MCF 10A (cell line): ENCODE results near the gene SVIL. TPM values are rescaled to one million over a fixed set of nuclear protein-coding genes. Genes with fewer than 3 reads are reported as not detected.
"Not testable (repeated sequence)": the region's sequence is repeated elsewhere in the genome, so short reads cannot be mapped to it uniquely, and the experiment has no call there.

ENCODE experiments used
- BruUV-seq: library from RNA; stranded (reverse); fragments of 400-500 nt; replicated peaks from 2 replicates; lab custom pipeline; 2021; lab: Mats Ljungman, UMichigan
- CTCF ChIA-PET: fragments of 300-600 bp; sonication (Branson Sonifier 250); formaldehyde crosslinking; extraction: SDS; loops from one replicate; lab custom pipeline; 2021; ENCODE audit warnings: antibody characterized with exemption, inconsistent platforms; lab: Yijun Ruan, JAX
- POLR2A ChIA-PET: fragments of 300-600, 350-650 bp; sonication (Branson Sonifier 250); formaldehyde crosslinking; extraction: SDS; loops from one replicate; lab custom pipeline; 2020; ENCODE audit warnings: antibody characterized with exemption, inconsistent platforms; lab: Yijun Ruan, JAX
- DNase-seq: peaks from one replicate; pipeline ENCODE4 v3.0.0-alpha.2; 2018; ENCODE audit not compliant: unreplicated experiment
- H3K27ac Mint-ChIP-seq: one replicate; pipeline ENCODE4 v1.8.0; 2022; ENCODE audit warnings: mild to moderate bottlenecking, low read depth, mixed read lengths; ENCODE audit not compliant: unreplicated experiment
- H3K27me3 Mint-ChIP-seq: one replicate; pipeline ENCODE4 v1.8.0; 2022; ENCODE audit warnings: mixed read lengths; ENCODE audit not compliant: insufficient read depth, unreplicated experiment
- H3K36me3 Mint-ChIP-seq: one replicate; pipeline ENCODE4 v1.8.0; 2022; ENCODE audit warnings: mild to moderate bottlenecking, moderate library complexity, mixed read lengths; ENCODE audit not compliant: insufficient read depth, unreplicated experiment
- H3K4me1 Mint-ChIP-seq: one replicate; pipeline ENCODE4 v1.8.0; 2022; ENCODE audit warnings: mixed read lengths; ENCODE audit not compliant: insufficient read depth, unreplicated experiment
- H3K4me3 Mint-ChIP-seq: one replicate; pipeline ENCODE4 v1.8.0; 2022; ENCODE audit warnings: mild to moderate bottlenecking, moderate library complexity, mixed read lengths; ENCODE audit not compliant: unreplicated experiment
- H3K9me3 Mint-ChIP-seq: one replicate; pipeline ENCODE4 v1.8.0; 2022; ENCODE audit warnings: mixed read lengths; ENCODE audit not compliant: unreplicated experiment
- intact Hi-C: fragments of 100-400 bp; cut with micrococcal nuclease; formaldehyde crosslinking; loops from 2 replicates; pipeline ENCODE4 v1.14.1; 2022
- total RNA-seq: library from RNA; stranded (reverse); gene quantifications from 2 replicates; pipeline ENCODE4 v1.2.3, GENCODE V29; 2022
- TF ChIP-seq, protein P1 (sequence below): fragments of 200-600 bp; IDR thresholded peaks from one replicate; pipeline ENCODE4 v1.8.0; 2022; ENCODE audit warnings: antibody characterized with exemption, mild to moderate bottlenecking; ENCODE audit not compliant: unreplicated experiment

Gene SVIL
- total RNA-seq, 1 experiment from 2014 or later, result 43.3 TPM

- no TSS peak for BruUV-seq
- no peak for DNase-seq
- Mint-ChIP-seq H3K27me3 (no peaks in the 10 kb centered on the region), H3K9me3 (no peaks in the 10 kb centered on the region), H3K36me3 (peaks cover 90% of the 10 kb centered on the region), H3K27ac (no peak overlapping the region), H3K4me1 (no peaks in the 10 kb centered on the region), H3K4me3 (no peak overlapping the region)
- POLR2A ChIA-PET, result no interaction called here
- CTCF ChIA-PET, result interaction anchor here (0.7 to 1.1 kb wide), 3 partner anchors 56 to 482 kb away, joined by 3 to 4 read pairs (median 4); no protein-coding TSS in a partner anchor
- intact Hi-C loops, result no loop called here
- TF ChIP-seq, protein P1, sequence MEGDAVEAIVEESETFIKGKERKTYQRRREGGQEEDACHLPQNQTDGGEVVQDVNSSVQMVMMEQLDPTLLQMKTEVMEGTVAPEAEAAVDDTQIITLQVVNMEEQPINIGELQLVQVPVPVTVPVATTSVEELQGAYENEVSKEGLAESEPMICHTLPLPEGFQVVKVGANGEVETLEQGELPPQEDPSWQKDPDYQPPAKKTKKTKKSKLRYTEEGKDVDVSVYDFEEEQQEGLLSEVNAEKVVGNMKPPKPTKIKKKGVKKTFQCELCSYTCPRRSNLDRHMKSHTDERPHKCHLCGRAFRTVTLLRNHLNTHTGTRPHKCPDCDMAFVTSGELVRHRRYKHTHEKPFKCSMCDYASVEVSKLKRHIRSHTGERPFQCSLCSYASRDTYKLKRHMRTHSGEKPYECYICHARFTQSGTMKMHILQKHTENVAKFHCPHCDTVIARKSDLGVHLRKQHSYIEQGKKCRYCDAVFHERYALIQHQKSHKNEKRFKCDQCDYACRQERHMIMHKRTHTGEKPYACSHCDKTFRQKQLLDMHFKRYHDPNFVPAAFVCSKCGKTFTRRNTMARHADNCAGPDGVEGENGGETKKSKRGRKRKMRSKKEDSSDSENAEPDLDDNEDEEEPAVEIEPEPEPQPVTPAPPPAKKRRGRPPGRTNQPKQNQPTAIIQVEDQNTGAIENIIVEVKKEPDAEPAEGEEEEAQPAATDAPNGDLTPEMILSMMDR, result no peak
Measured at GRCh38 chr10:29519659-29520058, 115.1 kb downstream of the SVIL start.

DNA sequence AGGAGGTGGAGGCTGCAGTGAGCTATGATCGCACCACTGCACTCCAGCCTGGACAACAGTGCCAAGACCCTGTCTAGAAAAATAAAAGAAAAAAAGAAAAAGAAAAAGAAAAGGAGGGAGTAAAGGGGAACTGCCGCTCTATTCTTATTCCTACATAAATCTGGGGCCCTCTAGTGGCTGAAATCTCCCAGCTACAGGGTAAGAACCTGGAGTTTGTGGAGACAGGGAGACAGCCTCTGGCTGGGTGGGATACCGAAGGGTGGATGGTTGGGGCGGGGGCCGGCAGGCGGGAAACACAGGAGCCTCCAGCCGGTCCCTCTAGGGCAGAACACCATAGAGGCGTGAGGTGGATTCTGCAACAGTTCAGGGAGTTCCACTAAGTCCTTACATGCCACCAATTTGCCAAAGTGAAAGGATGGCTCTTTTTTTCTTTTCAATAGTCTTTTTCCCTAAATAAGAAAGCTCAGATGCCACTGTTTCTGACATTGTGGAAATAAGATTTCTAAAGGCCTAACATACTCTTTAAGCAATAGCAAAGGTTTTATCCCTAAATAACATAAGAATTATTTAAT is 117.3 kb downstream of the SVIL start:
- intact Hi-C loops, result no loop called here
- Mint-ChIP-seq H3K4me3 (no peak overlapping the region), H3K27ac (no peak overlapping the region), H3K4me1 (no peaks in the 10 kb centered on the region), H3K36me3 (peaks cover 88% of the 10 kb centered on the region), H3K9me3 (no peaks in the 10 kb centered on the region), H3K27me3 (no peaks in the 10 kb centered on the region)
- CTCF ChIA-PET, result interaction anchor here (0.6 to 1.4 kb wide), 8 partner anchors 15 to 660 kb away, joined by 3 to 4 read pairs (median 3); no protein-coding TSS in a partner anchor
- POLR2A ChIA-PET, result interaction anchor here (0.7 kb wide), 1 partner anchor 194 kb away, joined by 3 read pairs; no protein-coding TSS in a partner anchor
- DNase-seq, result peak; percentile 34
- TF ChIP-seq, protein P1, result peak; percentile 47
- BruUV-seq, result no TSS peak

DNA sequence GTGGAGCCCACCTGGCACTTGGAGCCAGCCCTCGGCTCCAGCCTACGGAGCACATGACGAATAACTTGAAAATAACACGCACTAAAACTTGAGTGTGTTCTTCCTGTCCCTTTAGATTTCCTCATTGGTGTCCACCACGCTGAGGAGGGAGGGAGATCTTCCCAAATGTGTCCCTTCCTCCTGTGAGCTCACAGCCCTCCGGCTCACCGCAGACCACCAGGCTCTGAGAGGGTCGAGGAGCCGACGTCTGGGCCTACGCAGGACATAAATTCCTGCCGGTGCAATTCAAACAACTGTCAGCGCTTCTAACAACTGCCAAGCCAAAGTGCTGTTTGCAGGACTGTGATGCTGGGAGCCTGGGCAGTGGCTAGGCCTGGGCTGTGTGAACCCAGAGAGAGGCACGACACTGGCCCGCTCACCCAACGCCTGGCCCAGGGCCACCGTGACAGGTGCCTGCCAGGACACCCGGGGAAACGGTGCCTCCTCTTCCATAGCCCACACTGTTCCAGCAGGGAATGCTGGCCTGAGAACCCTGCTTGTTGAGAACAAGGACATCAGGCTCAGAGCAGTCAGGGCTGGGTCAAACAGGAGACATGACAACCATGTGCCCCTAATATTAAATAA is 118.3 kb downstream of the SVIL start:
- not testable (repeated sequence) for H3K4me1 Mint-ChIP-seq
- peaks cover 85% of the 10 kb centered on the region for H3K36me3 Mint-ChIP-seq

GRCh38 chr10:29515879-29516278 is 118.9 kb downstream of the SVIL start:
- H3K27ac Mint-ChIP-seq, DNase-seq, intact Hi-C loops, H3K4me1 Mint-ChIP-seq, H3K9me3 Mint-ChIP-seq, BruUV-seq, H3K27me3 Mint-ChIP-seq, POLR2A ChIA-PET, H3K4me3 Mint-ChIP-seq: not testable (repeated sequence)
- H3K36me3 Mint-ChIP-seq, result peaks cover 84% of the 10 kb centered on the region
- CTCF ChIA-PET, result interaction anchor here (0.6 to 0.7 kb wide), 2 partner anchors 120 to 220 kb away, joined by 3 to 4 read pairs; no protein-coding TSS in a partner anchor

More for the DNA sequence above, 118.3 kb downstream of the SVIL start:
- H3K27me3 Mint-ChIP-seq, POLR2A ChIA-PET, H3K9me3 Mint-ChIP-seq, DNase-seq, BruUV-seq, H3K4me3 Mint-ChIP-seq, H3K27ac Mint-ChIP-seq, intact Hi-C loops: not testable (repeated sequence)
- CTCF ChIA-PET, result interaction anchor here (0.6 to 0.7 kb wide), 2 partner anchors 220 to 659 kb away, joined by 3 to 4 read pairs; no protein-coding TSS in a partner anchor

- POLR2A ChIA-PET, H3K4me3 Mint-ChIP-seq, H3K27ac Mint-ChIP-seq, H3K9me3 Mint-ChIP-seq, H3K27me3 Mint-ChIP-seq, H3K4me1 Mint-ChIP-seq, BruUV-seq, DNase-seq, intact Hi-C loops: not testable (repeated sequence)
- CTCF ChIA-PET, result interaction anchor here (0.7 kb wide), 1 partner anchor 120 kb away, joined by 4 read pairs; no protein-coding TSS in a partner anchor
- peaks cover 78% of the 10 kb centered on the region for H3K36me3 Mint-ChIP-seq
Measured at GRCh38 chr10:29515104-29515503, 119.7 kb downstream of the SVIL start.
